BE2C (cell line): ENCODE data around the gene TMEM59.
"Not testable (repeated sequence)": the region's sequence is repeated elsewhere in the genome, so short reads cannot be mapped to it uniquely, and the experiment has no call there.

Source experiments
- DNase-seq: peaks from one replicate; pipeline ENCODE4 v3.0.0-alpha.2; 2020
- H3K27me3 ChIP-seq: fragments of 250-450 bp; sonication (Bioruptor Pico); 2 replicates; pipeline ENCODE4 v1.5.1; 2020; ENCODE audit warnings: mild to moderate bottlenecking
- H3K36me3 ChIP-seq: fragments of 250-450 bp; sonication (Bioruptor Pico); 2 replicates; pipeline ENCODE4 v1.5.1; 2020; ENCODE audit warnings: mild to moderate bottlenecking
- H3K4me1 ChIP-seq: fragments of 250-450 bp; sonication (Bioruptor Pico); 2 replicates; pipeline ENCODE4 v1.5.1; 2020
- H3K4me3 ChIP-seq: 2 replicates; pipeline ENCODE4 v1.5.1; 2011; ENCODE audit warnings: low read depth, low read length
- H3K9me3 ChIP-seq: fragments of 250-450 bp; sonication (Bioruptor Pico); 2 replicates; pipeline ENCODE4 v1.5.1; 2020
- TF ChIP-seq, protein P1 (sequence below): IDR thresholded peaks from 2 replicates; pipeline ENCODE4 v1.5.1; 2012; ENCODE audit warnings: mild to moderate bottlenecking, low read depth, low read length

Gene TMEM59

DNA sequence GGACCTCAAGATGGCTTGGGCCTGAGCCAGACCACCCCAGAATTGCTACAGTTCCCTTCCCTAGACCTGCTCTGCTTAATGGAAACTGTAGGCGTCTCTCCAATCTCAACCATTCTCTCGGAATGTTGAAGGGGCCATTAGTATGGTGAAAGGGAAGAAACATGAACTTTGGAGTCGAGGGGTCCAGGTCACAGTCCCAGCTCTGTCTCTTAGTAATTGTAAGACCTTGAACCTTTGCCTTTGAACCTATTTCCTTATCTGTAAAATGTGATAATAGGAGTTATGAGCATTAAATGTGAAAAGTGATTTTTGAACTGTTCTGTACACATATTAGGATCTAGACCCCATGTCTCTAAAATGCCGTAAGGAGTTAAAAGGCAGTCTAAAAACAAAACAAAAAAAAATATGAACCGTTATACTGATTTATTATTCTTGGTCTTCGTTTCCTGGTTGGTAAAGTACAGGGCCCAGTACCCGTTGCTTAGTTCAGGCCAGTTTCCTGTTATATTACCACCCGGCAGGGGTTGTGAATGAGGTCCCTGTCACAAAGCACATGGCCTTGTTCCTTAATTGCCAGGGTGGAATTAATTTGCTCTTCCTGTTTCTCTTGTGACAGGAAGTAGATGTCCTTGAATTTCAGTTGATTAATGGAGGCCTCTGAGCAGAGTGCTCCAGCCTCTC, 42.7 kb upstream of the TMEM59 start:
- TF ChIP-seq, protein P1, sequence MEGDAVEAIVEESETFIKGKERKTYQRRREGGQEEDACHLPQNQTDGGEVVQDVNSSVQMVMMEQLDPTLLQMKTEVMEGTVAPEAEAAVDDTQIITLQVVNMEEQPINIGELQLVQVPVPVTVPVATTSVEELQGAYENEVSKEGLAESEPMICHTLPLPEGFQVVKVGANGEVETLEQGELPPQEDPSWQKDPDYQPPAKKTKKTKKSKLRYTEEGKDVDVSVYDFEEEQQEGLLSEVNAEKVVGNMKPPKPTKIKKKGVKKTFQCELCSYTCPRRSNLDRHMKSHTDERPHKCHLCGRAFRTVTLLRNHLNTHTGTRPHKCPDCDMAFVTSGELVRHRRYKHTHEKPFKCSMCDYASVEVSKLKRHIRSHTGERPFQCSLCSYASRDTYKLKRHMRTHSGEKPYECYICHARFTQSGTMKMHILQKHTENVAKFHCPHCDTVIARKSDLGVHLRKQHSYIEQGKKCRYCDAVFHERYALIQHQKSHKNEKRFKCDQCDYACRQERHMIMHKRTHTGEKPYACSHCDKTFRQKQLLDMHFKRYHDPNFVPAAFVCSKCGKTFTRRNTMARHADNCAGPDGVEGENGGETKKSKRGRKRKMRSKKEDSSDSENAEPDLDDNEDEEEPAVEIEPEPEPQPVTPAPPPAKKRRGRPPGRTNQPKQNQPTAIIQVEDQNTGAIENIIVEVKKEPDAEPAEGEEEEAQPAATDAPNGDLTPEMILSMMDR, result no peak
- no peak overlapping the region for H3K4me3 ChIP-seq
- DNase-seq, result no peak

GRCh38 chr1:54094730-54095105, 41.7 kb upstream of the TMEM59 start:
- DNase-seq, H3K9me3 ChIP-seq, H3K4me1 ChIP-seq, H3K36me3 ChIP-seq, H3K4me3 ChIP-seq, H3K27me3 ChIP-seq: not testable (repeated sequence)

More for the DNA sequence above, 42.7 kb upstream of the TMEM59 start:
- Histone ChIP-seq H3K4me1 (no peaks in the 10 kb centered on the region), H3K27me3 (no peaks in the 10 kb centered on the region), H3K9me3 (no peaks in the 10 kb centered on the region), H3K36me3 (no peaks in the 10 kb centered on the region)

GRCh38 chr1:54094001-54094729, 41.2 kb upstream of the TMEM59 start:
- DNase-seq, result no peak
- no peak overlapping the region for H3K4me3 ChIP-seq
- H3K9me3 ChIP-seq, result no peaks in the 10 kb centered on the region
- no peaks in the 10 kb centered on the region for H3K4me1 ChIP-seq
- TF ChIP-seq, protein P1, result no peak
- H3K36me3 ChIP-seq, result no peaks in the 10 kb centered on the region
- H3K27me3 ChIP-seq, result no peaks in the 10 kb centered on the region

- H3K4me3 ChIP-seq, result no peak overlapping the region
- no peak for DNase-seq
- TF ChIP-seq, protein P1, result no peak
- H3K36me3 ChIP-seq, result no peaks in the 10 kb centered on the region
- no peaks in the 10 kb centered on the region for H3K9me3 ChIP-seq
- no peaks in the 10 kb centered on the region for H3K4me1 ChIP-seq
- no peaks in the 10 kb centered on the region for H3K27me3 ChIP-seq
Measured at GRCh38 chr1:54091666-54092065, 38.7 kb upstream of the TMEM59 start.

- no peaks in the 10 kb centered on the region for H3K27me3 ChIP-seq
- TF ChIP-seq, protein P1, result no peak
- H3K36me3 ChIP-seq, result no peaks in the 10 kb centered on the region
- DNase-seq, result no peak
- no peaks in the 10 kb centered on the region for H3K9me3 ChIP-seq
- H3K4me1 ChIP-seq, result no peaks in the 10 kb centered on the region
- H3K4me3 ChIP-seq, result no peak overlapping the region
Measured at GRCh38 chr1:54088385-54088784, 35.4 kb upstream of the TMEM59 start.

DNA sequence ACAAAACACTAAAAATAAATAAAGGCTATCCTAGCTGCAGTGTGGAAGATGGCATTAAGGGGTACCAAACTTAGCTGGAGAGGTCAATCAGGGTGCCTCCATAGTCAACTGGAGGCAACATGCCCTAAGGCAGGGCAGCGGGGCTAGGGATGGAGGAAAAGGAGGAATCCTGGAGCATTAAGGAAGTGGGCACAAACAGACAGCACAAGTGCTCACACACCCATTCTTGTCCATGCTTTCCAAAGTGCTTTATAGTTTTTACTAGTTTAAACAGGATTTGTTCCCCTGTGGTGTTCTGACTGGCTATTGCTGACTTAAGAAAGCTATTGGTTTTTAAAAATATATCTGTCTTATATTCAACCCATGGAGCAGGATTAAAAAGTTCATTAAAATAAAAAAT, 33.8 kb upstream of the TMEM59 start:
- no peaks in the 10 kb centered on the region for H3K4me1 ChIP-seq
- TF ChIP-seq, protein P1, result no peak
- no peak overlapping the region for H3K4me3 ChIP-seq

More for the DNA sequence above, 33.8 kb upstream of the TMEM59 start:
- H3K36me3 ChIP-seq, result no peaks in the 10 kb centered on the region
- no peak for DNase-seq
- H3K27me3 ChIP-seq, result no peaks in the 10 kb centered on the region
- H3K9me3 ChIP-seq, result no peaks in the 10 kb centered on the region
